ENCODE results near the gene NEK1. TPM values are rescaled to one million over a fixed set of nuclear protein-coding genes. Genes with fewer than 3 reads are reported as not detected.
"Not testable (repeated sequence)": the region's sequence is repeated elsewhere in the genome, so short reads cannot be mapped to it uniquely, and the experiment has no call there.

Gene NEK1
- polyA plus RNA-seq, 1 donor from 2014 or later: 17.1 TPM

DNA sequence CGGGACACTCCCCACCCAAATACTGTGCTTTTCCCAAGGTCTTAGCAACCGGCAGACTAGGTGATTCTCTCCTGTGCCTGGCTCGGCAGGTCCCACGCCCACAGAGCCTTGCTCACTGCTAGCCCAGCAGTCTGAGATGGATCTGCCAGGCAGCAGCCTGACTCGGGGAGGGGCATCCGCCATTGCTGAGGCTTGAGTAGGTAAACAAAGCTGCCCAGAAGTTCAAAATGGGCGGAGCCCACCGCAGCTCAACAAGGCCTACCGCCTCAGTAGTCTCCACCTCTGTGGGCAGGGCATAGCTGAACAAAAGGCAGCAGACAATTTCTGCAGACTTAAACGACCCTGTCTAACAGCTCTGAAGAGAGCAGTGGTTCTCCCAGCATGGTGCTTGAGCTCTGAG lies 163.4 kb downstream of the NEK1 start:
- not testable (repeated sequence) for H4K20me1 ChIP-seq (ENCODE audit: insufficient read depth); H3K9me2 ChIP-seq (ENCODE audit: insufficient read depth, low read length); H3K27ac ChIP-seq (ENCODE audit: low read length); H3K4me3 ChIP-seq (ENCODE audit: low read length); H3K79me2 ChIP-seq (replicated peaks; ENCODE audit: insufficient read depth, low read length); H3K36me3 ChIP-seq (ENCODE audit: insufficient read depth, low read length); H3F3A ChIP-seq (ENCODE audit: insufficient read depth, low read length, poor library complexity, severe bottlenecking); H3K4me2 ChIP-seq (ENCODE audit: low read length); H2AFZ ChIP-seq (ENCODE audit: low read depth, low read length); H3K9ac ChIP-seq (ENCODE audit: low read length); H3K9me3 ChIP-seq (ENCODE audit: low read length); H3K27me3 ChIP-seq (ENCODE audit: insufficient read depth, low read depth, low read length)

GRCh38 chr4:169446824-169447223 lies 165.6 kb downstream of the NEK1 start:
- Histone ChIP-seq H3K9ac (ENCODE audit: low read length) (no peak overlapping the region), H3K27me3 (ENCODE audit: insufficient read depth, low read depth, low read length) (no peaks in the 10 kb centered on the region), H3K36me3 (ENCODE audit: insufficient read depth, low read length) (no peaks in the 10 kb centered on the region), H3K4me2 (ENCODE audit: low read length) (no peak overlapping the region), H3K27ac (ENCODE audit: low read length) (no peak overlapping the region), H3F3A (ENCODE audit: insufficient read depth, low read length, poor library complexity, severe bottlenecking) (no peaks in the 10 kb centered on the region), H3K79me2 (replicated peaks; ENCODE audit: insufficient read depth, low read length) (no peaks in the 10 kb centered on the region), H3K9me2 (ENCODE audit: insufficient read depth, low read length) (no peaks in the 10 kb centered on the region), H3K4me3 (ENCODE audit: low read length) (no peak overlapping the region), H2AFZ (ENCODE audit: low read depth, low read length) (no peak overlapping the region), H4K20me1 (ENCODE audit: insufficient read depth) (no peaks in the 10 kb centered on the region), H3K9me3 (ENCODE audit: low read length) (no peaks in the 10 kb centered on the region)
- TF ChIP-seq RAD21 (conservative IDR thresholded peaks at IDR 0.05) (no peak), MXI1 (conservative IDR thresholded peaks at IDR 0.05; ENCODE audit: poor library complexity, severe bottlenecking) (no peak), TAF1 (IDR thresholded peaks at IDR 0.05; ENCODE audit: low read depth) (no peak), EZH2 (IDR thresholded peaks at IDR 0.05; ENCODE audit: borderline replicate concordance, insufficient read depth, low read length, poor library complexity, severe bottlenecking) (no peak), POLR2AphosphoS5 (IDR thresholded peaks at IDR 0.05) (no peak), CTCF (IDR thresholded peaks at IDR 0.05; ENCODE audit: poor library complexity, severe bottlenecking) (no peak), EP300 (conservative IDR thresholded peaks at IDR 0.05; ENCODE audit: poor library complexity, severe bottlenecking) (no peak), SMC3 (conservative IDR thresholded peaks at IDR 0.05; ENCODE audit: poor library complexity) (no peak), REST (IDR thresholded peaks at IDR 0.05; ENCODE audit: borderline replicate concordance) (no peak)

- H3K27me3 ChIP-seq (ENCODE audit: insufficient read depth, low read depth, low read length): no peaks in the 10 kb centered on the region
- H2AFZ ChIP-seq (ENCODE audit: low read depth, low read length): no peak overlapping the region
- no peak overlapping the region for H3K27ac ChIP-seq (ENCODE audit: low read length)
- H4K20me1 ChIP-seq (ENCODE audit: insufficient read depth): no peaks in the 10 kb centered on the region
- no peaks in the 10 kb centered on the region for H3K36me3 ChIP-seq (ENCODE audit: insufficient read depth, low read length)
- no peaks in the 10 kb centered on the region for H3F3A ChIP-seq (ENCODE audit: insufficient read depth, low read length, poor library complexity, severe bottlenecking)
- no peaks in the 10 kb centered on the region for H3K9me3 ChIP-seq (ENCODE audit: low read length)
- H3K4me3 ChIP-seq (ENCODE audit: low read length): no peak overlapping the region
- no peak overlapping the region for H3K9ac ChIP-seq (ENCODE audit: low read length)
- H3K79me2 ChIP-seq (replicated peaks; ENCODE audit: insufficient read depth, low read length): no peaks in the 10 kb centered on the region
- no peak for TF ChIP-seq EP300 (conservative IDR thresholded peaks at IDR 0.05; ENCODE audit: poor library complexity, severe bottlenecking)
- no peaks in the 10 kb centered on the region for H3K9me2 ChIP-seq (ENCODE audit: insufficient read depth, low read length)
- no peak overlapping the region for H3K4me2 ChIP-seq (ENCODE audit: low read length)
These were observed 168.6 kb downstream of the NEK1 start for GRCh38 chr4:169443748-169444147.
